ENCODE results near the gene CALCOCO2. TPM values are rescaled to one million over a fixed set of nuclear protein-coding genes. Genes with fewer than 3 reads are reported as not detected.
A peak's percentile ranks its signal among the peaks of the same experiment; 100 is the strongest.
"Not testable (repeated sequence)": the region's sequence is repeated elsewhere in the genome, so short reads cannot be mapped to it uniquely, and the experiment has no call there.

The CALCOCO2 gene
- 17.9 TPM for total RNA-seq

GRCh38 chr17:48830840-48831548, at the start of gene CALCOCO2:
CALCOCO2 (plus strand) TSS chr17:48831035; CDS start chr17:48841708, 10,673 bp downstream.
- DNase-seq, result peak; percentile 92

- no peak for DNase-seq
Measured at GRCh38 chr17:48787828-48788227, 43.0 kb upstream of the CALCOCO2 start.

- no peak for DNase-seq
Measured at GRCh38 chr17:48790607-48791127, 40.2 kb upstream of the CALCOCO2 start.

GRCh38 chr17:48791128-48792032, 39.5 kb upstream of the CALCOCO2 start:
- no peak for DNase-seq

GRCh38 chr17:48792033-48792798, 38.6 kb upstream of the CALCOCO2 start:
- no peak for DNase-seq

GRCh38 chr17:48795444-48796162, 35.2 kb upstream of the CALCOCO2 start:
- no peak for DNase-seq

- DNase-seq, result not testable (repeated sequence)
Measured at GRCh38 chr17:48796163-48796522, 34.7 kb upstream of the CALCOCO2 start.

- DNase-seq, result no peak
Measured at GRCh38 chr17:48799069-48799723, 31.6 kb upstream of the CALCOCO2 start.

GRCh38 chr17:48800626-48801217, 30.1 kb upstream of the CALCOCO2 start:
- no peak for DNase-seq

GRCh38 chr17:48804936-48805411, 25.9 kb upstream of the CALCOCO2 start:
- peak; percentile 17 for DNase-seq

- DNase-seq, result no peak
Measured at GRCh38 chr17:48809182-48809581, 21.7 kb upstream of the CALCOCO2 start.

GRCh38 chr17:48812001-48812400, 18.8 kb upstream of the CALCOCO2 start:
- DNase-seq, result no peak

- DNase-seq, result no peak
Measured at GRCh38 chr17:48814504-48814903, 16.3 kb upstream of the CALCOCO2 start.

GRCh38 chr17:48815311-48815710, 15.5 kb upstream of the CALCOCO2 start:
- no peak for DNase-seq

GRCh38 chr17:48816438-48816773, 14.4 kb upstream of the CALCOCO2 start:
- DNase-seq, result no peak

GRCh38 chr17:48816774-48817590, 13.9 kb upstream of the CALCOCO2 start, which contains the start of gene TTLL6:
TTLL6 (minus strand) TSS chr17:48817229; CDS start chr17:48817072, 157 bp downstream.
- DNase-seq, result peak; percentile 58

GRCh38 chr17:48818361-48818841, 12.4 kb upstream of the CALCOCO2 start:
- no peak for DNase-seq

- DNase-seq, result no peak
Measured at GRCh38 chr17:48819466-48819865, 11.4 kb upstream of the CALCOCO2 start.

- DNase-seq, result not testable (repeated sequence)
Measured at GRCh38 chr17:48820936-48821335, 9.9 kb upstream of the CALCOCO2 start.

Data from occipital lobe (tissue), 2 donors.